H1 (cell line): ENCODE data around the gene ELOVL2.

Experiments
- CTCF ChIP-seq, 3 experiments: IDR thresholded peaks; 1 replicate in 2 of 3; 2 replicates in 1 of 3; pipeline versions ENCODE4 v1.5.1 to v1.6.1; 2011; ENCODE audit warnings: low read length in 3 of 3, mild to moderate bottlenecking in 3 of 3, inconsistent platforms in 2 of 3, low read depth in 1 of 3, moderate library complexity in 1 of 3; ENCODE audit not compliant: insufficient read depth in 1 of 3; ENCODE audit errors: control extremely low read depth in 1 of 3
- EP300 ChIP-seq, 2 experiments: IDR thresholded peaks; 1 replicate in 1 of 2; 2 replicates in 1 of 2; pipeline ENCODE4 v1.6.1; 2011 to 2012; ENCODE audit warnings: low read depth in 2 of 2, low read length in 2 of 2, mild to moderate bottlenecking in 2 of 2, borderline replicate concordance in 1 of 2, inconsistent platforms in 1 of 2, moderate library complexity in 1 of 2
- FOSL1 ChIP-seq: IDR thresholded peaks from 2 replicates; pipeline ENCODE4 v1.6.1; 2011; ENCODE audit warnings: mild to moderate bottlenecking, low read depth, low read length, moderate library complexity; ENCODE audit not compliant: insufficient read depth
- GABPA ChIP-seq: IDR thresholded peaks from 2 replicates; pipeline ENCODE4 v1.6.1; 2011; ENCODE audit warnings: mild to moderate bottlenecking, low read length, moderate library complexity, borderline replicate concordance; ENCODE audit not compliant: insufficient read depth

GRCh38 chr6:11078266-11078665, 34.2 kb upstream of the ELOVL2 start:
- TF ChIP-seq FOSL1 (no peak), EP300 (IDR thresholded peaks at IDR 0.05; ENCODE audit: borderline replicate concordance in 1 of 2, low read depth in 2 of 2, low read length in 2 of 2) (no peak), CTCF (IDR thresholded peaks at IDR 0.05; ENCODE audit: control extremely low read depth in 1 of 3, insufficient read depth in 1 of 3, low read depth in 1 of 3, low read length in 3 of 3) (no peak), GABPA (no peak)
